ENCODE results near the gene OTUD5.
"Not testable (repeated sequence)": the region's sequence is repeated elsewhere in the genome, so short reads cannot be mapped to it uniquely, and the experiment has no call there.

OTUD5 gene

GRCh38 chrX:48890934-48891401 is 66.4 kb downstream of the OTUD5 start:
- DNase-seq (ENCODE audit: low read depth in 1 of 2, low spot score in 1 of 2), result no peak

DNA sequence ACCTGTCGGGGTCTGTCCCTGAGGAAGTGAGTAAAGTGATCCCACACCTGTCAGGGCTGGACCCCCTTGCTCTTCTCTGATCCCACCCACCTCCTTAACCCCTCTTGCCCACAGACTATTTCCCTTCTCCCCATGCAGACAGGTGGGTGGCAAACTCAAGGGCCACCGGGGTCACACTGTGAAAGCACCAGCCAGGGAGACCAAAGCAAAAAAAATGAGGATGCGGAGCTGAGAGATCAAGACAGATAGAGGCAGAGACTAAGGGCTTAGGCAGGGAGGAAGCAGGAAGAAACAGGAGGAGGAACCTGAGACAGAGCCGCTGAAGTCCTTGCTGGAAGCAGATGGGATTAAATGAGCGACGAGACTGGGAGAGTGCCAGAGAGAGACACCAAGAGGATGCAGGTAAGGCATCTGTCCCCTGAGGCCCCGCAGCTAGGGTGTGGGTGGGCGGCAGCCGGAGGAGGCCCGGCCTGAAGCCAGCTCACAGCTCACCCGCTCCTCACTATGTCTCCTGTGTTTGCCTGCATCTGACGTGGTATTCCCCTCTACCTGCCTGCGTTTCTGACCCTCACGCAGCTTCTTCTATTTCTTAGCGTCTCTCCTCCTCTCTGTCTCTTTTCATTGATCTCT is 67.0 kb downstream of the OTUD5 start:
- DNase-seq (ENCODE audit: low read depth in 1 of 2, low spot score in 1 of 2), result no peak

GRCh38 chrX:48886586-48886985 is 70.8 kb downstream of the OTUD5 start:
- not testable (repeated sequence) for DNase-seq (ENCODE audit: low read depth in 1 of 2, low spot score in 1 of 2)

DNA sequence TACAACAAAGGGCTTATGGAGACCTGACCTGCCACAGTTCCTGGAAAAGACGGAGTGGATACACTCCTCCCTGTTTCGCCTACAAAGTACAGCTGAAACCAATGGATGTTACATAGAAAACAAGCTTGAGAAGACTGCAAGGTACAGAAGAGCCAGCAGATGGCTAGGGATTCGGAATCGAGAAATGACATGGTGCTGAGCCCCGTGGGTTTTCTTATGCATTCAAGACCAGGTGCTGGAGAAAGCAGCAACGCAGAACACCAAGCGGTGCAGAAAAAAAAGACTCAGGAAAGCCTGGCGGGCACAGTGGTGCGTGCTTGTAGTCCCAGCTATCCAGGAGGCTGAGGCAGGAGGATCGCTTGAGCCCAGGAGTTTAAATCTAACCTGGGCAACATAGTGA is 73.7 kb downstream of the OTUD5 start:
- DNase-seq (ENCODE audit: low read depth in 1 of 2, low spot score in 1 of 2), result no peak

DNA sequence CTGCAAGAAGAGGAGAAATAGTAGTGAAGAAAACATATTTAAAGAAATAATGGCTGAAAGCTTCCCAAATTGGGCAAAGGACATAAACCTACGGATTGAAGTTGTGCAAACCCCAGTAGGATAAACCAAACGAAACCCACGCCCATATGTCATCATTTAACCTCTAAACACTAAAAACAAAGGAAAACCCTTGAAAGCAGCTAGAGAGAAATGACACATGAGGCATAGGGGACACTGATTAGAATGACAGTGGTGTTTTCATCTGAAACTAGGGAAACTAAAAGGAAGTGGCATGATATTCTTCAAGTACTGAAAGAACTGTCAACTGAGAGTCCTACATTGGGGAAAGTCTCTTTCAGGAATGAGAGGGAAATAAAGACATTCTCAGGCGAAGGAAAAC is 80.5 kb downstream of the OTUD5 start:
- DNase-seq (ENCODE audit: low read depth in 1 of 2, low spot score in 1 of 2), result not testable (repeated sequence)
